ENCODE data around the gene VAMP1. TPM values are rescaled to one million over a fixed set of nuclear protein-coding genes. Genes with fewer than 3 reads are reported as not detected.

The VAMP1 gene
- total and polyA plus RNA-seq, 2 of the 4 experiments (the other 2 are of a cell fraction) = 7.2 to 21.9 TPM

GRCh38 chr12:6450091-6450868, 20.2 kb downstream of the VAMP1 start:
- ATAC-seq (ENCODE audit: low read depth) = no peak
- H4K8ac ChIP-seq (ENCODE audit: low read depth in 2 of 2, low read length in 2 of 2) = peak overlapping the region; percentile 94 to 100
- peak overlapping the region; percentile 57; the same call in 1 of the 2 replicates for H3K4me3 ChIP-seq (ENCODE audit: insufficient read depth, low read depth, low read length)
- H3K9me3 ChIP-seq (ENCODE audit: control insufficient read depth, insufficient read depth, low read length) = no peaks in the 10 kb centered on the region
- H2AFZ ChIP-seq (replicated peaks; ENCODE audit: low read length, poor library complexity) = peak overlapping the region; percentile 95
- H3K4me1 ChIP-seq (ENCODE audit: control insufficient read depth, insufficient read depth, low read length) = peaks cover 16% of the 10 kb centered on the region
- CTCF ChIA-PET = no interaction called here
- peak overlapping the region; percentile 100 for H3K4ac ChIP-seq (ENCODE audit: low read depth, low read length)
- H4K91ac ChIP-seq (ENCODE audit: insufficient read depth, low read depth, low read length) = peak overlapping the region; percentile 96
- peak overlapping the region; percentile 71 for H2BK120ac ChIP-seq (ENCODE audit: low read depth, low read length)
- TSS peak; percentile 52 for BruUV-seq (replicated peaks)
- POLR2A ChIA-PET (ENCODE audit: unreplicated experiment) = no interaction called here
- peak overlapping the region; percentile 89 for H2AK5ac ChIP-seq (ENCODE audit: low read depth, low read length)
- H3K9me1 ChIP-seq (ENCODE audit: insufficient read depth, low read length) = peaks cover 20% of the 10 kb centered on the region; the same call in 1 of the 2 replicates
- H3K36me3 ChIP-seq (ENCODE audit: control insufficient read depth, insufficient read depth, low read length) = peaks cover 5% of the 10 kb centered on the region; the same call in 1 of the 2 replicates
- peak overlapping the region; percentile 94 for H3K9ac ChIP-seq (ENCODE audit: low read depth, low read length)
- no peaks in the 10 kb centered on the region for H3K27me3 ChIP-seq (ENCODE audit: control insufficient read depth, insufficient read depth, low read length)
- H3K56ac ChIP-seq (ENCODE audit: extremely low read depth, insufficient read depth, low read length) = peak overlapping the region; percentile 69; the same call in 1 of the 2 replicates
- WGBS, 2 experiments (ENCODE audit: extremely low coverage in 2 of 2, insufficient read length in 1 of 2) = 100% methylated on average over 2 of the region's 16 CpGs; no CpG with 5 or more reads in 1 of the 2 experiments
- peak overlapping the region; percentile 25; the same call in 1 of the 2 replicates for H2BK20ac ChIP-seq (ENCODE audit: low read depth, low read length)
- H3K27ac ChIP-seq (ENCODE audit: insufficient read depth, low read length) = peak overlapping the region; percentile 98
- peaks cover 16 to 37% of the 10 kb centered on the region in 2 experiments for H3K79me1 ChIP-seq (ENCODE audit: low read depth in 1 of 2, low read length in 2 of 2)
- in situ Hi-C loops (cut with MboI; ENCODE audit: low sequenced_read_pairs) = loop anchor here (25.0 kb wide), 1 partner anchor 263 kb away; no protein-coding TSS in a partner anchor
- peak overlapping the region; percentile 83 for H3K23ac ChIP-seq (ENCODE audit: low read depth, low read length)
- peak overlapping the region; percentile 87 for H3K4me2 ChIP-seq (ENCODE audit: low read depth, low read length)
- no peaks in the 10 kb centered on the region for H4K20me1 ChIP-seq (ENCODE audit: insufficient read depth, low read length)
- peak overlapping the region; percentile 52 for H4K5ac ChIP-seq (ENCODE audit: low read depth, low read length)
- peak overlapping the region; percentile 98 for H2AK9ac ChIP-seq (replicated peaks; ENCODE audit: low read depth, low read length, poor library complexity)
- DNase-seq = no peak
- intact Hi-C loops (cut with micrococcal nuclease) = no loop called here
- peak overlapping the region; percentile 8; the same call in 1 of the 2 replicates for H3K18ac ChIP-seq (ENCODE audit: low read depth, low read length)
- dilution Hi-C loops (cut with HindIII; ENCODE audit: low sequenced_read_pairs, unreplicated experiment) = no loop called here
- peak overlapping the region; percentile 45 for H2BK15ac ChIP-seq (ENCODE audit: low read depth, low read length)
- peak overlapping the region; percentile 95 for H3K14ac ChIP-seq (replicated peaks; ENCODE audit: low read depth, low read length)
- H2BK5ac ChIP-seq (ENCODE audit: low read depth, low read length, poor library complexity, severe bottlenecking) = peak overlapping the region; percentile 74
- TF ChIP-seq BHLHE40 (IDR thresholded peaks at IDR 0.05; ENCODE audit: low read depth, low read length) (no peak), CEBPB (IDR thresholded peaks at IDR 0.05; ENCODE audit: low read depth, low read length) (no peak), SMC3 (IDR thresholded peaks at IDR 0.05; ENCODE audit: low read depth, low read length) (no peak), RAD21 (IDR thresholded peaks at IDR 0.05; ENCODE audit: low read length) (no peak)
- TF ChIP-seq, protein P1, sequence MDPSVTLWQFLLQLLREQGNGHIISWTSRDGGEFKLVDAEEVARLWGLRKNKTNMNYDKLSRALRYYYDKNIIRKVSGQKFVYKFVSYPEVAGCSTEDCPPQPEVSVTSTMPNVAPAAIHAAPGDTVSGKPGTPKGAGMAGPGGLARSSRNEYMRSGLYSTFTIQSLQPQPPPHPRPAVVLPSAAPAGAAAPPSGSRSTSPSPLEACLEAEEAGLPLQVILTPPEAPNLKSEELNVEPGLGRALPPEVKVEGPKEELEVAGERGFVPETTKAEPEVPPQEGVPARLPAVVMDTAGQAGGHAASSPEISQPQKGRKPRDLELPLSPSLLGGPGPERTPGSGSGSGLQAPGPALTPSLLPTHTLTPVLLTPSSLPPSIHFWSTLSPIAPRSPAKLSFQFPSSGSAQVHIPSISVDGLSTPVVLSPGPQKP (IDR thresholded peaks at IDR 0.05; ENCODE audit: borderline replicate concordance, low read depth, low read length) = no peak
